Head of caudate nucleus (tissue), 42 donors: ENCODE results near the gene VWA5B2.
A peak's percentile ranks its signal among the peaks of the same experiment; 100 is the strongest.

ENCODE experiments used
- DNase-seq, 42 donors: peaks; one replicate each; pipeline versions ENCODE4 v3.0.0 to v3.0.0-alpha.2; 2020 to 2021; ENCODE audit warnings: mixed read lengths in 7 of 42
- intact Hi-C: fragments of 100-400 bp; cut with DNase I; formaldehyde crosslinking; loops from one replicate; pipeline ENCODE4 v1.15.0; 2022

Gene VWA5B2

GRCh38 chr3:184229394-184230080, at the start of gene VWA5B2:
Gene VWA5B2, plus strand, starts transcription at chr3:184229585. Its CDS starts 944 bp downstream, at chr3:184230529.
- intact Hi-C loops = no loop called here
- DNase-seq = peak in 40 of 42 donors; percentile 21 to 80 (median 57)

- no peak for DNase-seq
- intact Hi-C loops = no loop called here
Observed at GRCh38 chr3:184180165-184180564, 49.2 kb upstream of the VWA5B2 start.

- intact Hi-C loops = no loop called here
- DNase-seq = no peak
Observed at GRCh38 chr3:184181596-184181995, 47.8 kb upstream of the VWA5B2 start.

GRCh38 chr3:184183679-184184078, 45.7 kb upstream of the VWA5B2 start:
- intact Hi-C loops = no loop called here
- DNase-seq = no peak

GRCh38 chr3:184184546-184185230, 44.7 kb upstream of the VWA5B2 start:
- DNase-seq = no peak
- intact Hi-C loops = no loop called here

- intact Hi-C loops = loop anchor here (1.0 to 2.0 kb wide), 2 partner anchors 63 to 114 kb away; partner anchors contain the start of genes ALG3, EEF1AKMT4 and PSMD2
- peak; percentile 96 to 99 (median 98) for DNase-seq
Observed at GRCh38 chr3:184185461-184186183, 43.8 kb upstream of the VWA5B2 start.

- intact Hi-C loops = loop anchor here (1.0 to 2.0 kb wide), 2 partner anchors 62 to 113 kb away; partner anchors contain the start of genes ALG3, EEF1AKMT4 and PSMD2
- peak in 1 of 42 donors; percentile 16 for DNase-seq
Observed at GRCh38 chr3:184186184-184186901, 43.0 kb upstream of the VWA5B2 start, which contains the start of gene ABCF3. Gene ABCF3, plus strand, starts transcription at chr3:184186199. Its CDS starts 9 bp downstream, at chr3:184186208.

- intact Hi-C loops = loop anchor here (1.0 to 2.0 kb wide), 2 partner anchors 62 to 112 kb away; partner anchors contain the start of genes ALG3, EEF1AKMT4 and PSMD2
- no peak for DNase-seq
Observed at GRCh38 chr3:184186902-184187207, 42.5 kb upstream of the VWA5B2 start.

GRCh38 chr3:184188080-184188479, 41.3 kb upstream of the VWA5B2 start:
- intact Hi-C loops = no loop called here
- DNase-seq = no peak

GRCh38 chr3:184189421-184189820, 40.0 kb upstream of the VWA5B2 start:
- intact Hi-C loops = no loop called here
- no peak for DNase-seq

GRCh38 chr3:184192889-184193288, 36.5 kb upstream of the VWA5B2 start:
- no peak for DNase-seq

GRCh38 chr3:184193991-184194539, 35.3 kb upstream of the VWA5B2 start:
- DNase-seq = no peak
- intact Hi-C loops = no loop called here

More at GRCh38 chr3:184192889-184193288, 36.5 kb upstream of the VWA5B2 start:
- intact Hi-C loops = no loop called here

- no peak for DNase-seq
- intact Hi-C loops = no loop called here
Observed at GRCh38 chr3:184196536-184196935, 32.8 kb upstream of the VWA5B2 start.

GRCh38 chr3:184198509-184198908, 30.9 kb upstream of the VWA5B2 start:
- DNase-seq = no peak
- intact Hi-C loops = no loop called here

- intact Hi-C loops = no loop called here
Observed at GRCh38 chr3:184200825-184201224, 28.6 kb upstream of the VWA5B2 start.

GRCh38 chr3:184203526-184203925, 25.9 kb upstream of the VWA5B2 start:
- intact Hi-C loops = no loop called here
- DNase-seq = no peak

More at GRCh38 chr3:184200825-184201224, 28.6 kb upstream of the VWA5B2 start:
- no peak for DNase-seq

GRCh38 chr3:184209146-184209923, 20.1 kb upstream of the VWA5B2 start:
- no peak for DNase-seq
- intact Hi-C loops = no loop called here

- no peak for DNase-seq
- intact Hi-C loops = no loop called here
Observed at GRCh38 chr3:184211297-184211696, 18.1 kb upstream of the VWA5B2 start.
